ENCODE data around the gene TMEM163.

DNA sequence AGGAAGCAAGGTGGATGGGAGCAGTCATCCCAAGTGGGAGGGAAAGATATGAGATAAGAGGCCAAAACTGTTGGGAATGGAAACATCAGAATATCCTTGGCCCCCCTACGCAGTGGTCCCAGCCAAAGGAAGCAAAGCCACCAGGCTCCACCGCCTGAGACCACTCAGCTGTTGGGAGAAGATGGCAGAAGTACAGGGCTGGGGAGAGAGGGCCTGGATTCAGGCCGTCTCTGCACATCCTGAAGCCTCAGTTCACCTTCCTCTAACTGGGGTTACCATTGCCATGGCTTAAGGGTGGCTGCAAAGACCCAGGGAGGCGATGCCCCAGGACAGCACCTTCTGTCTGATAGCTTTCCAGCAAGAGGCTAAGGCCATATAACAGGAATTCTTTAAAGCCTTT, 271.1 kb downstream of the TMEM163 start:
- TF ChIP-seq, protein P1, sequence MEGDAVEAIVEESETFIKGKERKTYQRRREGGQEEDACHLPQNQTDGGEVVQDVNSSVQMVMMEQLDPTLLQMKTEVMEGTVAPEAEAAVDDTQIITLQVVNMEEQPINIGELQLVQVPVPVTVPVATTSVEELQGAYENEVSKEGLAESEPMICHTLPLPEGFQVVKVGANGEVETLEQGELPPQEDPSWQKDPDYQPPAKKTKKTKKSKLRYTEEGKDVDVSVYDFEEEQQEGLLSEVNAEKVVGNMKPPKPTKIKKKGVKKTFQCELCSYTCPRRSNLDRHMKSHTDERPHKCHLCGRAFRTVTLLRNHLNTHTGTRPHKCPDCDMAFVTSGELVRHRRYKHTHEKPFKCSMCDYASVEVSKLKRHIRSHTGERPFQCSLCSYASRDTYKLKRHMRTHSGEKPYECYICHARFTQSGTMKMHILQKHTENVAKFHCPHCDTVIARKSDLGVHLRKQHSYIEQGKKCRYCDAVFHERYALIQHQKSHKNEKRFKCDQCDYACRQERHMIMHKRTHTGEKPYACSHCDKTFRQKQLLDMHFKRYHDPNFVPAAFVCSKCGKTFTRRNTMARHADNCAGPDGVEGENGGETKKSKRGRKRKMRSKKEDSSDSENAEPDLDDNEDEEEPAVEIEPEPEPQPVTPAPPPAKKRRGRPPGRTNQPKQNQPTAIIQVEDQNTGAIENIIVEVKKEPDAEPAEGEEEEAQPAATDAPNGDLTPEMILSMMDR (IDR thresholded peaks at IDR 0.05) = no peak
- TF ChIP-seq POLR2A (IDR thresholded peaks at IDR 0.05) = no peak
